Suppressor macrophage (primary cell): ENCODE measurements around the gene PUS10.
"Not testable (repeated sequence)": the region's sequence is repeated elsewhere in the genome, so short reads cannot be mapped to it uniquely, and the experiment has no call there.

ENCODE experiments used
- DNase-seq, 4 experiments: peaks; one replicate each; pipeline ENCODE4 v3.0.0-alpha.2; 2020 to 2022
- total RNA-seq, 17 experiments: gene quantifications; one replicate each; lab custom pipeline; 2026; ENCODE audit warnings: mixed read lengths in 6 of 17, inconsistent platforms in 3 of 17; lab: John Stamatoyannopoulos, UW

Gene PUS10
- total RNA-seq, result 1.1 to 16.4 (median 8.3) reads per million in 17 experiments

GRCh38 chr2:61017556-61018317 is at the start of gene PUS10, which contains the start of gene PEX13:
Gene PUS10 (minus strand): TSS chr2:61018255. CDS start chr2:61011890, 6,365 bp downstream.
Gene PEX13 (plus strand): TSS chr2:61017720. CDS start chr2:61017760, 40 bp downstream.
- peak; percentile 65 to 86 (median 75) for DNase-seq

- peak; percentile 95 to 97 (median 96) for DNase-seq
These were observed 48.0 kb upstream of the PUS10 start, which contains the start of gene SANBR for GRCh38 chr2:61065714-61066709. Gene SANBR (plus strand): TSS chr2:61065871. CDS start chr2:61070351, 4,480 bp downstream.

GRCh38 chr2:61059382-61059781 is 41.3 kb upstream of the PUS10 start:
- no peak for DNase-seq

- no peak for DNase-seq
These were observed 39.5 kb upstream of the PUS10 start for GRCh38 chr2:61057562-61057961.

GRCh38 chr2:61055557-61055956 is 37.5 kb upstream of the PUS10 start:
- DNase-seq, result no peak

- DNase-seq, result peak in 2 of 4 experiments; percentile 33 to 44
These were observed 27.9 kb upstream of the PUS10 start for GRCh38 chr2:61045999-61046398.

GRCh38 chr2:61045226-61045625 is 27.2 kb upstream of the PUS10 start:
- peak in 3 of 4 experiments; percentile 8 to 32 (median 30) for DNase-seq

- peak in 2 of 4 experiments; percentile 20 to 35 for DNase-seq
These were observed 26.6 kb upstream of the PUS10 start for GRCh38 chr2:61044636-61045035.

- DNase-seq, result no peak
These were observed 24.8 kb upstream of the PUS10 start for GRCh38 chr2:61042807-61043206.

- DNase-seq, result not testable (repeated sequence)
These were observed 18.6 kb upstream of the PUS10 start for GRCh38 chr2:61036643-61037042.

- not testable (repeated sequence) for DNase-seq
These were observed 16.5 kb upstream of the PUS10 start for GRCh38 chr2:61034592-61034991.

- DNase-seq, result no peak
These were observed 11.5 kb upstream of the PUS10 start for GRCh38 chr2:61029533-61029932.

GRCh38 chr2:61023670-61024069 is 5.6 kb upstream of the PUS10 start:
- no peak for DNase-seq

- DNase-seq, result no peak
These were observed 3.2 kb upstream of the PUS10 start for GRCh38 chr2:61021228-61021660.

- no peak for DNase-seq
These were observed 743 bp upstream of the PUS10 start for GRCh38 chr2:61018798-61019197.

GRCh38 chr2:61018318-61018755 is 282 bp upstream of the PUS10 start:
- peak in 1 of 4 experiments; percentile 51 for DNase-seq

GRCh38 chr2:61017003-61017555 is 976 bp downstream of the PUS10 start:
- peak; percentile 75 to 84 (median 78) for DNase-seq

- no peak for DNase-seq
These were observed 1.6 kb downstream of the PUS10 start for GRCh38 chr2:61016392-61017002.

GRCh38 chr2:61015976-61016375 is 2.1 kb downstream of the PUS10 start:
- DNase-seq, result no peak

- peak; percentile 42 to 82 (median 60) for DNase-seq
These were observed 3.3 kb downstream of the PUS10 start for GRCh38 chr2:61014763-61015162.

- no peak for DNase-seq
These were observed 4.7 kb downstream of the PUS10 start for GRCh38 chr2:61013382-61013781.

- DNase-seq, result peak; percentile 60 to 85 (median 72)
These were observed 5.8 kb downstream of the PUS10 start for GRCh38 chr2:61012303-61012702.
